Stimulated activated CD8-positive, alpha-beta memory T cell treated with anti-CD3 and anti-CD28 coated beads, Interleukin-2, amount 100 ng/mL, for 48 hours (primary cell): ENCODE data around the gene CSTF3.
A peak's percentile ranks its signal among the peaks of the same experiment; 100 is the strongest.

Experiments used
- DNase-seq, 2 donors: peaks; one replicate each; pipeline ENCODE4 v3.0.0-alpha.2; 2020; ENCODE audit warnings: low read depth in 2 of 2

CSTF3 gene

GRCh38 chr11:33040862-33041453 lies 120.3 kb downstream of the CSTF3 start:
- no peak for DNase-seq

GRCh38 chr11:33040033-33040861 lies 121.0 kb downstream of the CSTF3 start:
- DNase-seq = peak in 1 of 2 donors; percentile 19

GRCh38 chr11:33039274-33040032 lies 121.8 kb downstream of the CSTF3 start, which contains the start of gene TCP11L1:
Gene TCP11L1, plus strand, starts transcription at chr11:33039572. Its CDS starts 4,202 bp downstream, at chr11:33043774.
- peak; percentile 66 to 68 for DNase-seq

- DNase-seq = no peak
Observed at GRCh38 chr11:33035011-33035410, 126.3 kb downstream of the CSTF3 start.
